Posterior cingulate gyrus (tissue), 11 donors: ENCODE results near the gene MARK1.

ENCODE experiments used
- DNase-seq, 10 donors: peaks; one replicate each; pipeline versions ENCODE4 v3.0.0 to v3.0.0-alpha.2; 2020 to 2021; ENCODE audit warnings: mixed read lengths in 3 of 10
- intact Hi-C: fragments of 100-400 bp; cut with DNase I; formaldehyde crosslinking; loops from one replicate; pipeline ENCODE4 v1.15.1; 2023

Gene MARK1

GRCh38 chr1:220707160-220707559 lies 179.2 kb downstream of the MARK1 start:
- intact Hi-C loops: no loop called here
- no peak for DNase-seq

DNA sequence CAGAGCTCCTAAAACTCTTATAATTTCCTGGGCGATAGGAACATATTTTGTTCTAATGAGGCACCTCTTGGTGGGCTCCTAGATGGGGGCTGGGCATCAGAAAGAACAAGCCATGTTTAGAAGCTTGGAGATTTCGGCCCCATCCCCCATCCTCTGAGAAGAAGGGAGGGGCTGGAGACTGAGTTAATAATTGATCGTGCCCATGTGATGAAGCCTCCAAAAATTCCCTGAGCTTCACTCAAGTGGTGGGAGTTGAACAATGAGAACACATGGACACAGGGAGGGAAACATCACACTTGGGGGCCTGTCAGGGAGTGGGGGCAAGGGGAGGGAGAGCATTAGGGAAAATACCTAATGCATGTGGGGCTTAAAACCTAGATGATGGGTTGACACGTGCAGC lies 180.3 kb downstream of the MARK1 start:
- intact Hi-C loops: no loop called here
- no peak for DNase-seq

DNA sequence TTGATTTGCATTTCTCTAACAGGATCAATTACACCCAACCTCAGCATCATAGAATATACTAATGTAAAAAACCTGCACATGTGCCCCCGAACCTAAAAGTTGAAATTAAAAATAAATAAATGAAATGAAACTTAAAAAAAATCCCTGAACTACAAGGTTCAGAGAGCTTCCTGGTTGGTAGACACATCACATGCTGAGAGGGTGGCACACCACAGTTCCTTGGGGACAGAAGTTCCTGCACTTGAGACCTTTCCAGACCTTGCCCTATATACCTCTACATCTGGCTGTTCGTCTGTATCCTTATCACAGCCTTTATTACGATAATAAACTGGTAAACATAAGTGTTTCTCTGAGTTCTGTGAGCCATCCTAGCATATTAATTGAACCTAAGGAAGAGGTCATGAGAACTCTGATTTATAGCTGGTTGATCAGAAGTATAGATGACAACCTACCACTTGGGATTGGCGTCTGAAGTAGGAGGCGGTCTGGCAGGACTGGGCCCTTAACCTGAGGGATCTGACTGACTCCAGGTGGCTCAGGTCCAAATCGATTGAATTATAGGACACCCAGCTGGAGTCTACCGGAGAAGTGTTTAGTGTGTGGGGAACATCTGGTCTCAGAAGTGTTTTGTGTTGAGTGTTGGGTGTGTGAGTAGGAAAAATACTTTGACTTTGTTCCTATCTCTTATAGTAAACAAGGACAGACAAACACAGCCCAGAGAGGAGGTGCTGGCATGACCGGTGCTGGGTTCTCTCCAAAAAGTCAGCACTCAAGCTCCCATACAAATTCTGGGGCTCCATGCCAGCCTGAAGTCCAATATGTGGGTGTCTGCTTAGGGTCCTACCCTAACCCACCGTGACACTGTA lies 181.2 kb downstream of the MARK1 start:
- DNase-seq: no peak
- intact Hi-C loops: no loop called here

- intact Hi-C loops: no loop called here
- DNase-seq: no peak
Observed at GRCh38 chr1:220710333-220710732, 182.4 kb downstream of the MARK1 start.

- intact Hi-C loops: no loop called here
- no peak for DNase-seq
Observed at GRCh38 chr1:220711056-220711809, 183.3 kb downstream of the MARK1 start.
